ENCODE results near the gene HIPK4.
"Not testable (repeated sequence)": the region's sequence is repeated elsewhere in the genome, so short reads cannot be mapped to it uniquely, and the experiment has no call there.

Gene HIPK4

GRCh38 chr19:40411125-40411842, 21.3 kb upstream of the HIPK4 start:
- DNase-seq (ENCODE audit: insufficient read length, low spot score) (no peak), FAIRE-seq (no peak)
- TF ChIP-seq CTCF (IDR thresholded peaks at IDR 0.05; ENCODE audit: insufficient read depth, missing control alignments) = no peak

- DNase-seq (ENCODE audit: insufficient read length, low spot score) (no peak), FAIRE-seq (no peak)
- TF ChIP-seq CTCF (IDR thresholded peaks at IDR 0.05; ENCODE audit: insufficient read depth, missing control alignments) = no peak
Observed at GRCh38 chr19:40410030-40410389, 20.0 kb upstream of the HIPK4 start.

GRCh38 chr19:40408598-40408925, 18.6 kb upstream of the HIPK4 start:
- DNase-seq (ENCODE audit: insufficient read length, low spot score); FAIRE-seq: not testable (repeated sequence)

GRCh38 chr19:40407714-40408597, 18.0 kb upstream of the HIPK4 start:
- FAIRE-seq (no peak), DNase-seq (ENCODE audit: insufficient read length, low spot score) (no peak)
- no peak for TF ChIP-seq CTCF (IDR thresholded peaks at IDR 0.05; ENCODE audit: insufficient read depth, missing control alignments)

GRCh38 chr19:40403262-40403984, 13.4 kb upstream of the HIPK4 start:
- TF ChIP-seq CTCF (IDR thresholded peaks at IDR 0.05; ENCODE audit: insufficient read depth, missing control alignments) = no peak
- peak; percentile 94 for DNase-seq (ENCODE audit: insufficient read length, low spot score)
- FAIRE-seq = no peak

GRCh38 chr19:40400559-40400958, 10.6 kb upstream of the HIPK4 start:
- FAIRE-seq = no peak

More at GRCh38 chr19:40400559-40400958, 10.6 kb upstream of the HIPK4 start:
- TF ChIP-seq CTCF (IDR thresholded peaks at IDR 0.05; ENCODE audit: insufficient read depth, missing control alignments) = no peak
- no peak for DNase-seq (ENCODE audit: insufficient read length, low spot score)

Data from D721Med (cell line).